Loucy (cell line): ENCODE results near the gene IGSF9B.
"Not testable (repeated sequence)": the region's sequence is repeated elsewhere in the genome, so short reads cannot be mapped to it uniquely, and the experiment has no call there.

ENCODE experiments used
- CTCF ChIP-seq: fragments of 200-600 bp; sonication (generic); conservative IDR thresholded peaks from 2 replicates; pipeline ENCODE4 v1.5.1; 2014; ENCODE audit warnings: mild to moderate bottlenecking, antibody characterized with exemption, low read length
- EZH2phosphoT487 ChIP-seq: fragments of 200-600 bp; IDR thresholded peaks from 2 replicates; pipeline ENCODE4 v1.6.1; 2018; ENCODE audit warnings: antibody characterized with exemption, mild to moderate bottlenecking, moderate library complexity, borderline replicate concordance

GRCh38 chr11:134002819-134003218 lies 46.1 kb upstream of the IGSF9B start:
- not testable (repeated sequence) for TF ChIP-seq CTCF, EZH2phosphoT487
